HG03095 (cell line): ENCODE data around the gene CCDC88B.

ENCODE experiments used
- ATAC-seq: cut with Tn5 transposase; IDR thresholded peaks from one replicate; pipeline ENCODE4 v1.9.1; 2021; ENCODE audit warnings: moderate library complexity; ENCODE audit not compliant: unreplicated experiment

Gene CCDC88B

DNA sequence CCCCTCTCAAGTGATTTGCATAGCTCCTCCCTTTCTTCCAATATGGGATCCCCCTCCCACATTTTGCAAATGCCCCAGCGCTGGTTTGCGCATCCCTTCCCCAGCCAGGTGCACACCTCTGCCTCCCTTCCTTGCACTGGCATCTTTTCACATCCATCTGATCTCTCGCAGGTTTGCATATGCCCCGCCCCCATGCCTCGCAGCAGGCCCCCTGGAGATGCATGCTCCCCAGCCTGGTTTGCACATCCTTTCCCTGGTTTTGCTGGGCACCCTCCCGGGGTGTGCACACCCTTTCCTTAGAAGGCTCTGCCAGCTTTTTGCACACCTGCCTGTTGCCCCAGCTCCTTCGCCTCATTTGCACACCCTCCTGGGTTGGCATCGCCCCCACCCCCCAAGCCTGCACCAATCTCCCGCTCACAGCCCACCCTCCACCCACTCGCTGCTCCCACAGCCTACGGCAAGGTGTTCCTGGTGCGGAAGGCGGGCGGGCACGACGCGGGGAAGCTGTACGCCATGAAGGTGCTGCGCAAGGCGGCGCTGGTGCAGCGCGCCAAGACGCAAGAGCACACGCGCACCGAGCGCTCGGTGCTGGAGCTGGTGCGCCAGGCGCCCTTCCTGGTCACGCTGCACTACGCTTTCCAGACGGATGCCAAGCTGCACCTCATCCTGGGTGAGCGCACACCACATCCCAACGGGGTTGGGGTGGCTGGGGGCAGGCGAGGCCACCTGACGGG is 19.9 kb downstream of the CCDC88B start:
- ATAC-seq, result no peak

DNA sequence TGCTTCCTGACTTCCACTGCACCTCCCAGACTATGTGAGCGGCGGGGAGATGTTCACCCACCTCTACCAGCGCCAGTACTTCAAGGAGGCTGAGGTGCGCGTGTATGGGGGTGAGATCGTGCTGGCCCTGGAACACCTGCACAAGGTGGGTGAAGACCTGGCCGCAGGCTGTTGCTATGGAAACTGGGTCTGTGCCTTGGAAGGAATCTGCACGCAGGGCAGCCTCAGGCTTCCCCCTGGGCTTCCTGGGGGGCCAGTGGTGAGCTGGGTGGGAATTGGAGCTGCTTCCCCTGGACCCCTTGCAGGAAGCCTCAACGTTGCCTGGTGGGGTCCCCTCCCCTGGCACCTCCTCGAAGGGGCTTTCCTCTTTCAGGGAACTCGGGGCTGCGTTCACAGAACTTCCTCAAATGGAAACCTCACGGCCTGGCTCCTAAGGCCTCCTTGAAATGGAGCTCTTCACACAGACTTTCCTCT is 20.5 kb downstream of the CCDC88B start:
- no peak for ATAC-seq

DNA sequence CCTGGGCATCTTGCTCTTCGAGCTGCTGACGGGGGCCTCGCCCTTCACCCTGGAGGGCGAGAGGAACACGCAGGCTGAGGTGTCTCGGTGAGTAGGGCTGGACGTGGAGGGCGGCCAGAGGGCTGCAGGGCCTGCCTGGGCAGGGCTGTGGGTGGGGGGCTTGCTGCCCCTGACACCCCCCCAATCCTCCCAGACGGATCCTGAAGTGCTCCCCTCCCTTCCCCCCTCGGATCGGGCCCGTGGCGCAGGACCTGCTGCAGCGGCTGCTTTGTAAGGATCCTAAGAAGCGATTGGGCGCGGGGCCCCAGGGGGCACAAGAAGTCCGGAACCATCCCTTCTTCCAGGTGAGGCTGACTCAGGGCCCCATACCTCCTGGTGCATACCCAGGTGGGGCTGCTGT is 21.7 kb downstream of the CCDC88B start:
- no peak for ATAC-seq

DNA sequence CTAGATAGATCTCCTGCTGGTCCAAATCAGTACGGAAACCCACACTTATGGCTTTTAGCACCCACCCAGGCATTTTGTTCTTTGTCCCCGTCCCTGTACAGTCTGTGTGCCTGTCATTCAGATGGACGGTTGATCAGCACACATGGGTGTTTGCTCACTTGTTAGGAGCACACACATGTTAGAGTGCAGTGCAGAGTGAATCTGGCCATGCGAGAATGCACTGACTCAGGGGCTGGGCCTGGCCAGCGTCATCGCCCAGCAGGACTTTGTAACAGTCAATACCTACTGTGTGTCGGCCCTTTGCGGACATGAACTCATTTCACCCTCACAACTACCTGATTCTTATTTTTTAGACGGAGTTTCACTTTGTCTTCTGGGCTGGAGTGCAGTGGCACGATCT is 22.3 kb downstream of the CCDC88B start:
- no peak for ATAC-seq

DNA sequence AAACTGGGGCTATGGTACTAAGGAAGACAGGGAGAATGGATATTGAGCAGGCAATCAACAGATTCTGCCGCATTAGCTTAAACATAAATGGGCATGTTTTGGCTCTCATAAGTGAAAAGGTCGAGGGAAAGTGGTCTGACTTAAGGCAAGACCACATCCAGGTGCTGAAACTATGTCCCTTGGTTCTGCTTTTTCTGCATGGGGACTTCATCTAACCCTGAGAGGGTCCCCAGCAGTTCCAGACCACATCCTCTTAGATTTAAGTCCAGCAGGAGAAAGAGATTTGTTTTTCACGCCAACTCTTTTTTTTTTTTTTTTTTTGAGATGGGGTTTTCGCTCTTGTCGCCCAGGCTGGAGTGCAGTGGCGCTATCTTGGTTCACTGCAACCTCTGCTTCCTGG is 24.4 kb downstream of the CCDC88B start:
- no peak for ATAC-seq

DNA sequence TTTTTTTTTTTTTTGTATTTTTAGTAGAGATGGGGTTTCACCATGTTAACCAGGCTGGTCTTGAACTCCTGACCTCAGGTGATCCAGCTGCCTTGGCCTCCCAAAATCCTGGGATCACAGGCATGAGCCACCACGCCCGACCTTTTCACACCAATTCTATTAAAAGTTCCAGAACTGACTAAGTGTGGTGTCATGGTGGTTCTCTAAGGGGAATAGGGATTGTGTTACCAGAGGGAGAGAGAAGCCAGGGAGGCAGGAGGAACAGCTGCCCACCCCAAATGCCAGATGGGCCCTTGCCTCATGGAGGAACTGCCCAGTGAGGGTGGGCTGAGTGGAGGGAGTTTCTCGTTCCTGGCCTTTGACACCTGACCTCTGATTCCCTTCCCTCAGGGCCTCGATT is 24.9 kb downstream of the CCDC88B start:
- ATAC-seq, result no peak

DNA sequence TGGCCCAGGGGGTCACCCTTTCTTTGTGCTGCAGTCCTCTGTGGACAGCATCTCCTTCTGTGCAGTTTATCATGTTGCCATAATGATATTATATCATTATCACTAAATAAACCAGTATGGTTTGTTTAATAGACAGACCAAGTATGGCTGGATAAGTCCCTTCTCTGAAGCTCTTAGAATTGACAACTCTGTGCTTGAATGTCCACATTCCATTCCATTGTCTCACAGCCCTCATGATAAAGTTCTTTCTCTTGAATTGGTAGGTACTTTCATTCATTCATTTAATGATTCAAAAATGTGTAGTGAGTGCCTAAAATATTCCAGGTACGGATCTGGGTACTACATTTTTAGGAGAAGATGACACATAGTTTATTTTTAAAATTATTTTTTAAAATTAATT is 26.7 kb downstream of the CCDC88B start:
- ATAC-seq, result no peak

DNA sequence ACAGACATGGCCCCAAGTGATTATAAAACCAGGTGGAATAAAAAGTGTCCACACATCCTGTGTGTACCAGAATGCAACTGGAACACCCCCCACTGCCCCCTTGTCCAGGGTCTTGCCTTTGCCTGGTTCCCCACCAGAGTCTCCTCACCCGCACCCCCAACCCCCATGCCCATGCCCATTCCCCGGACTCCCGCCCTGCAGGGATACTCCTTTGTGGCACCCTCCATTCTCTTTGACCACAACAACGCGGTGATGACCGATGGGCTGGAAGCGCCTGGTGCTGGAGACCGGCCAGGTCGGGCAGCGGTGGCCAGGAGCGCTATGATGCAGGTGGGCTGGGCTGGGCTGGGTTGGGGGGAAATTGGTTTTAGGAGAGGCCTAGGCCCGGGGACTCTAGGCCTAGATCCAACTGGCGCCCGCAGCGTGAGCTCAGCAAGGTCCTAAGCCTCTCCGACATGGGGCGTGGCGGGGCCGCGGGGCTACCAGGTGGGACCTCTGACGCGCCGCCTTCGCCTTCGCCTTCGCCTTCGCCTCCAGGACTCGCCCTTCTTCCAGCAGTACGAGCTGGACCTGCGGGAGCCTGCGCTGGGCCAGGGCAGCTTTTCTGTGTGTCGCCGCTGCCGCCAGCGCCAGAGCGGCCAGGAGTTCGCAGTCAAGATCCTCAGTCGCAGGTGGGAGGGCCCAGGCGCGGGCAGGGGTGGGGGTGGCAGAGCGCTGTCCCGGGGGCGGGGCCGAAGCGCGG is 28.1 kb downstream of the CCDC88B start:
- no peak for ATAC-seq

DNA sequence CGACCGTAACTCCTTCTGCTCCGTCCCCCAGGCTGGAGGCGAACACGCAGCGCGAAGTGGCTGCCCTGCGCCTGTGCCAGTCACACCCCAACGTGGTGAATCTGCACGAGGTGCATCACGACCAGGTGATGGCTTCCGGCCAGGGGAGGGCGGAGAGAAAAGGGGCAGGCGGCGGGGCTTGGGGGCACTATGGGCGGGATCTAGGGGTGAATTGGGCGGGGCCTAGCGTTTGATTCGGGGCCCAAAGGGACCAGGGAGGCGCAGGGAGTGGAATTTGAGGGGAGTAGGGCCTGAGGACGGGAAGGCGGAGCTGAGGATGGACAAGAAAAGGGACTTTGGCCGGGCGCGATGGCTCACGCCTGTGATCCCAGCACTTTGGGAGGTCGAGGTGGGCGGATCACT is 28.7 kb downstream of the CCDC88B start:
- no peak for ATAC-seq

DNA sequence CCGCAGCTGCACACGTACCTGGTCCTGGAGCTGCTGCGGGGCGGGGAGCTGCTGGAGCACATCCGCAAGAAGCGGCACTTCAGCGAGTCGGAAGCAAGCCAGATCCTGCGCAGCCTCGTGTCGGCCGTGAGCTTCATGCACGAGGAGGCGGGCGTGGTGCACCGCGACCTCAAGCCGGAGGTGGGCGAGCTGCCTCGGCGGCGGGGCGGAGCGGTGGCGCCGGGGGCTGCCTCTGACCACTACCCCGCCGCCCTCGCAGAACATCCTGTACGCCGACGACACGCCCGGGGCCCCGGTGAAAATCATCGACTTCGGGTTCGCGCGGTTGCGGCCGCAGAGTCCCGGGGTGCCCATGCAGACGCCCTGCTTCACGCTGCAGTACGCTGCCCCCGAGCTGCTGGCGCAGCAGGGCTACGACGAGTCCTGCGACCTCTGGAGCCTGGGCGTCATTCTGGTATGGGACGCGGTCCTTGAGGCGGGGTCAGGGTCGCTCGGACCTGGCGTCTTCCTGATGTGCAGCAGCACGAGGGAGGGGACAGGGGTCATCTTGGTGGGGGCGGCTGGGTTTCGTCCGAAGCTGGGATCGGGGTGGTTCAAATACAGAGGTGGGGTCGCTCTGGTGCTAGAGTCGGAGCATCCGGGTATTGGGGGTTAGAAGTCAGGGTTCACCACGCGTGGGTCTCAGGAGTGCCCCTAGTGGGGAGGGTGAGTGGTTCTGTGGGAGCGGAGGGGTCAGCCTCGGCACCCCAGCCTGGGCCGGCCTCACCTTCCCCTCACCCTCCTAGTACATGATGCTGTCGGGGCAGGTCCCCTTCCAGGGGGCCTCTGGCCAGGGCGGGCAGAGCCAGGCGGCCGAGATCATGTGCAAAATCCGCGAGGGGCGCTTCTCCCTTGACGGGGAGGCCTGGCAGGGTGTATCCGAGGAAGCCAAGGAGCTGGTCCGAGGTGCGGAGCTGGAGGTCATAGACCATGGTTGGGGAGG is 29.7 kb downstream of the CCDC88B start:
- ATAC-seq, result no peak

DNA sequence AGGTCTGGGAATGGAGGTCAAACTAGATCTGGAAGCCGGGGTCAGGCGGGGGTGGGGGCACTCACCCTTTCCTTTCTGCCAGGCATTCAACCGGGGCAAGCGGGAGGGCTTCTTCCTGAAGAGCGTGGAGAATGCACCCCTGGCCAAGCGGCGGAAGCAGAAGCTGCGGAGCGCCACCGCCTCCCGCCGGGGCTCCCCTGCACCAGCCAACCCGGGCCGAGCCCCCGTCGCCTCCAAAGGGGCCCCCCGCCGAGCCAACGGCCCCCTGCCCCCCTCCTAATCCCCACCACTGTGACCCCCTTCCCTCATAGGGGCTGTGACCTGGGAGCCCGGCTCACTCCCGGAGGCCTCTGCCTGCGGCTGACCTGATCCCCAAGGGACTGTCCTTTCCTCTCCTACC is 31.2 kb downstream of the CCDC88B start:
- ATAC-seq, result no peak

DNA sequence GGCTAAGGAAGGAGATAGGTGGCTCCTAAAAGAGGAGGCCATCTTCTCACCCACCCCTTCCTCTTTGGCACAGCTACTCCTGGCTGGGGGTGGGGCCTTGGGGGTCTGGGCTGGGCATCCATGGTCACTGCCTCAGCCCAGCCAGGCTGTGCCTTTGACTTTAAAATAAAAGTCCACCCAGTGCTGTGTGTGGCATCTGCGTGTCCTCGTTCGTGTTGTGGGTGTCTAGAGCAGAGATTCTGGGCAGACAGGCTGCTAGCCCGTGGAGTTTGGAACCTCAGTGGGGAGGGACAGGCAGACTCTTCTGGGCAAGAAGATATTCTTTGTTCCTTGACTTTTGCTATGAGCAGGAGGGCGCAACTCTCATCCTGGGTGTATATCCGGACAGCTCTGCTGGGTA is 32.0 kb downstream of the CCDC88B start:
- no peak for ATAC-seq

DNA sequence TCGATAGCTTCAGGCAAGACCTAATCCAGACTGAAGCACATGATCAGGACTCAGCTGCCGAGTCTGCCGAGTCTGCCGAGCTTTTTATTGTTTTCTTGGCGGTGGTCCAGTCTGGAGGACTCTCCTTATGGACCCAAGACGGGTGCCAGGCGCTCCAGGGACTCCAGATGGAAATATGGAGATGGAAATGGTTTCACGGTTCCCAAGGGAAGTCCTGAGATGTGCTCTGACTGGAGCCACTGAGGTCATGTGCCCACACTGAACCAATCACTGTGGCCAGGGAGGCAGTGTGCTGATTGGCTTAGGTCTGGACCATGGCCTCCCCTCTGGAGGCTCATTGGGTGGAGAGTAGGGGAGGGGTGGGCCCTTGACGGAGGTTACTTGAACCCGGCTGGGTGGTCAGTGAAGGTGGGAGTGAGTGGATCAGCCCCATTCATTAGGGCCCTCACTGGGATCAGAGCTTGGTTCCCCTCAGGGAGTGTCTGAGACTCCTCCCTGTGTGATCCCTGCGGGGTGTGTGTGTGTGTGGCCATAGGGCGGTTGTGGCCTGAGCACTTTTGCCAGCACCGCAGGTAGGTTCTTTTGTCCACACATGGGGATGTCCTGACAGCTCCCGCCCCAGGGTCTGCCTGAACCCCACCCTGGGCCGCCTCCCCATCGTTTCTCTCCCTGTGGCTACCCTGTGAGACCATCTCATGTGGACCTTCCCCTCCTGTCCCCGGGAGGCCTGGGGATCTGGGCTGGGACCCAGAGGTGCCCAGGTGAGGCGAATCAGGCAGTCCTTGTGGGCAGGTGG is 33.0 kb downstream of the CCDC88B start:
- no peak for ATAC-seq

DNA sequence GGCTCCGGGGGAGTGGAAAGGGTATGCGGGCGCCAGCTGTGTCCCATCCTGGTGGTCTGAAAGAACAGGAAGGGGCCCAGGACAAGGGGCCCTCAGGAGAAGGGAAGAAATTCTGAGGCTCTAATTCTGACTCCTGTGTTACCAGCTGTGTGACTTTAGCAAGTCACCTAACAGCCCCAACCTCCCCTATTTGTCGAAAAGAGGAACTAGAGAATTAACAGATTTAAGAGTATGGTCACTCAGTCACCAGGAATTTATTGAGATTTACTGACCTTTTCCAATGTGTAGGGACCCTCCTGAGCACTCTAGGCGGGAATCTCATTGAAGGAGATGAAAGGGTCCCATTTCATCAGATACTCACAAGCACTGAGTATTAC is 33.6 kb downstream of the CCDC88B start:
- no peak for ATAC-seq

DNA sequence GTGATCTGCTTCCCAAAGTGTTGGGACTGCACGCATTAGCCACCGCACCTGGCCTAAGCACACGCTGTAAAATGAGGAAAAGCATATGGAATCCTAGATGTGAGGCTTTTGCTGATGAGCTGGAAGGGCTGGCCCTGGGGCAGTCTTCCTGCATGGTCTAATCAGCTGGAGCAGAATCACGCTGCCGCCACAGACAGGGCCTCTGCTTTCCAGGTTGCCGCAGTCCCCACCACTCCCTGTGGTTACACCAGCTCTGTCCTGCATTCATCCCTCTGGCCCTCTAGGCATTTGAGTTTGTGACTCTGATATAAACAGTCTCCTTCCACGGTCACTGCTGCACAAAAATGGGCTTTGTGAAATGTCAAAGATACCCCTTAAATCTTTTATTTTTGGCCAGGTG is 36.1 kb downstream of the CCDC88B start:
- no peak for ATAC-seq

DNA sequence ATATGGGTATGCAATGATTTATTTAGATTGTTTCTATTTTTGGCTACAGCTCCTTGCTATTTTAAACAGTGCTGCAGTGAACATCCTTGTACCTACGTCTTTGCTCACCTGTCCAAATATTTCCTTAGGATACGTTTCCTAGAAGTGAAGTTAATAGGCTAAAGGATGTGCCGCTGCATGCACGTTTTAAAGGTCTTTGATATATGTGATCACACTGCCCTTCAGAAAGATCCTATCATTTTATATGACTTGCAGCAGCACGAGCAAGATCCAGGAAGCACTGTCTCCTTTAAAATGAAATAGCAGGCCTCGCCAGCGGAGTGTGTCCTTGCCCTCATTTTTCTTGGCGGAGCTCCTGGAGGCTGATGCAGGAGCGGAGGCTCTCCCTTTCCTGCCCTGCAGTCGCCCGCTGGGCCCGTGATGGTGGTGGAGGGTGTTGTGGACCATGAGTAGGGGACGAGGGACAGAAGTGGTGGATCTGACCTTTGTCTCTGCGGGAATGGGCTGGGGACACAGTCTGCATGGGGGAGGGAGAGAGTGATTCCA is 38.4 kb downstream of the CCDC88B start:
- no peak for ATAC-seq

DNA sequence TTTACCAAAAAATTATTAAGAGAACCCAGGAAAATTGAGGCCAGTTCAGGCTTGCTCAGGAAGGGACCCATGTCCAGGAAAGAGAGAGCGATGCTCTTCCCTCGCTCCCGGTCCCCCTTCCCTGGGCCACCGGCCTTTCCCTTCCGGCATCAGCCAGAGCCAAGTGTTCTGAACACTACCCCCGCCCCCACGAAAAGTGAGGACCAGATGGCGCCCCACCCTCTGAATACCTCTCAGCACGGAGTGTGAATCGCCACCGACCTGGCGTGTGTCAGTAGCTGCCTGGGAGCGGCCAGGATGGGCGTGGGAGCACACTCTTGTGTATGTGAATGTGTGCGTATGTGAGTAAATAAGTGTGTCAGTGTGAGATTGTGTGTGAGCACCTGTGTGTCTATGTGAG is 39.2 kb downstream of the CCDC88B start:
- no peak for ATAC-seq

DNA sequence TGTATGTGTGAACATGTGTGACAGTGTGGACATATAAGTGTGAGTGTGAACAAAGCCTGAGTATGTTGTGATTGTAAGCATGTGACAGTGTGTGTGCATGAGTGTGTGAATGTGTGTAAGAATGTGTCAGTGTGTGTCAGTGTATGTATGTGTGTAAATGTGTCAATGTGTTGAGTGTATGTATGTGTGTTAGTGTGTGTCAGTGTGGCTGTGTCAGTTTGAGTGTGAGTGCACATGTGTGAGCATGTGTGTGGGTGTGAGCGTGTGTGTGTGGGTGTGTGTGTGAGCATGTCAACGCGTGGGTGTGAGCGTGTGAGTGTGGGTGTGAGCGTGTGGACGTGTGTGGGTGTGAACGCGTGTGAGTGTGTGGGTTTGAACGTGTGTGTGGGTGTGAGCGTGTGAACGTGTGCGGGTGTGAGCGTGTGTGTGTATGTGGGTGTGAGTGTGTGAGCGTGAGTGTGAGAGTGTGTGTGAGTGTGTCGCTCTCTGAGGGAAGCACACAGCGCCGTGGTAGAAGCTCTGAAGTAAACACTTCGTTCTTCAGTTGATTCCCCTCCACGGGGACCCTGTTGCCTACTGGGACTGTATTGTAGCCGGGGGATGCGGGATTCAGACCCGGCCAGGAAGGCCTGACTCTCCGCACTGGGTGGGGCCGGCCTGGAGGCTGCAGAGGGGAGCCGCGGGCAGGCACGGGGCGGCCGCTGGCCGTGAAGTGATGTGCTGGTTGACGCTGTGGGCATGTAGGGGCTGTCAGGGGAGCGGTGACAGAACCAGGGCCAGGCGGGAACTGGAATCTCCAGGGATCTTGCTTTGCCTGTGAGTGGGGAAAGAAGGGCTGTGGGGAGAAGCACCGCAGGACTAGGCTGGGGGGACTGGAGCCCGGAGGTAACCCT is 40.1 kb downstream of the CCDC88B start:
- ATAC-seq, result no peak

DNA sequence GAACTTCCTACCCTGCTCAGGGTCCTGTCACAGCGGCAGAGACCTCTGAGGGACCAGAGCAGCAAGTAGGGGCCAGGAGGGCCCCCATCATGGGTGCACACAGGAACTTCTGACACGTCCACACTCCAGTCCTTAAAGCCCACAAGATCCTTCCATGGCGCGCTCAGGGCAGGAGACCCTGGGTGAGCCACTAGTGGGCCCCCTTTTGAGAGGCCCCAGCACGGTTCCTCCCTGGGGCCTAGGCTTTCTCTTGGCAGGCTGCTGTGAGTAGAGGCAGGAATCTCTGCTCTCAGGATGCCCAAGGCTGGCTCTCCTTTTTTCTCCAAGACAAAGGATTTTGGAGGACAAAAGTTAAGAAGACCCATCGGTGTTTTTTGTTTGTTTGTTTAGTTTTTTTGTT is 41.3 kb downstream of the CCDC88B start:
- ATAC-seq, result no peak
